NCI-H748 (cell line): ENCODE measurements around the gene GSG1L.

Experiments used
- DNase-seq: peaks from one replicate; lab custom pipeline; 2025; ENCODE audit not compliant: unreplicated experiment; lab: John Stamatoyannopoulos, UW

The GSG1L gene

DNA sequence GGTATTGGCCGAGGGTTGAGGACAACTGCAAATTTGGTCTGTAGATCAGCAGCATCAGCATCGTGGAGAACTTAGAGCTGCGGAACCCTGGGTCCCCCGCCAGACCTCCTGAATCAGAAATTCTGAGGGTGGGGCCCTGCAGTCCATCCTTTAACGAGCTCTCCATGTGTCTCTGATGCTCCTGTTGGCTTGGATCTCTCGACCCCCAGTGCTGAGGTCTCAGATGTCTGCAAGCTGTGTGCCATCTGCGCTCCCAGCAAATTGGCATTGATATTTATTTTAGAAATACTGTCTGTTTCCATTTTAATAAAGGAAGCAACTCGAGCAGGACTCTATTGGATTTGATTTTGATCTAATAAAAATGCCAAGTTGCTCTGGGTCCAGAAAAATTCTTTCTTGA, 263.6 kb downstream of the GSG1L start:
- DNase-seq: no peak

GRCh38 chr16:27798241-27798640, 265.3 kb downstream of the GSG1L start:
- DNase-seq: no peak

- no peak for DNase-seq
Observed at GRCh38 chr16:27795992-27796614, 267.4 kb downstream of the GSG1L start.

DNA sequence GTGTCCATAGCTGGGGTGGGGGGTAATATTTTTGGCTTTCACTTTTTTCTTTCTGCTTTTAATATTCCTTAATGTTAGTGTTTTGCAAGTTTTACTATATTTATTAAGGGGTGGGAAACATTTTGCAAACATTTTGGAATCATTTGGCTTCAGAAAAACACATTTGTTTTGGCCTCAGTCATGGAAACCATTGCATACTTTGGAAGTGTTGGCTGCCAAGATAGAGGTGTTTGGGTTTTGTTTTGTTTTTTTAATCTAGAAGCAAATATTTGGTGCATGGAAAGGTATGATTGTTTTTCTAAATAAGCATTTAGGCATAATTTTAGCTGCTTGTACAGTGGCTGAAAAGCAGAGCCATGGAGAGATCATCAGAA, 270.3 kb downstream of the GSG1L start:
- no peak for DNase-seq

- DNase-seq: no peak
Observed at GRCh38 chr16:27792486-27793248, 270.8 kb downstream of the GSG1L start.

- no peak for DNase-seq
Observed at GRCh38 chr16:27791404-27791719, 272.2 kb downstream of the GSG1L start.

- DNase-seq: no peak
Observed at GRCh38 chr16:27790546-27791403, 272.7 kb downstream of the GSG1L start.

DNA sequence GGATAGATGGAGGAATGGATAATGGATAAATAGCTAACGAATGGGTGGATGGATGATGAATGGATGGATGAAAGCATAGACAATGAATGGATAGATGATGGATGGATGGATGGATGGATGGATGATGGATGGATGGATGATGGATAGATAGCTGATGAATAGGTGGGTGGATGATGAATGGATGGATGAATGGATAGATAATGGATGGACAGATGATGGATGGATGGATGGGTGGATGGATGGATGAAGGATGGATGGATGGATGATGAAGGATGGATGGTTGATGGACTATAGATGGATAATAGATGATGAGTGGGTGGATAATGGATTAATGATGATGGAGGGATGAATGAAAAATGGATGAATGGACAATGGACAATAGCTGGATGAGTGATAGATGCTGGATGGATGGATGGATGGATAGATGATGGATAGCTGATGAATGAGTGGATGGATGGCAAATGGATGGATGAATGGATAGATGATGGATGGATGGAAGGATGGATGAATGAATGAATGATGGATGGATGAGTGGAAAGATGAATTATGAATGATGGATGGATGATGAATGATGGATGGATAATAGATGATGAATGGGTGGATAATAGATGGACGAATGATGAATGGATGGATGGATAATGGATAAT, 273.8 kb downstream of the GSG1L start:
- no peak for DNase-seq

DNA sequence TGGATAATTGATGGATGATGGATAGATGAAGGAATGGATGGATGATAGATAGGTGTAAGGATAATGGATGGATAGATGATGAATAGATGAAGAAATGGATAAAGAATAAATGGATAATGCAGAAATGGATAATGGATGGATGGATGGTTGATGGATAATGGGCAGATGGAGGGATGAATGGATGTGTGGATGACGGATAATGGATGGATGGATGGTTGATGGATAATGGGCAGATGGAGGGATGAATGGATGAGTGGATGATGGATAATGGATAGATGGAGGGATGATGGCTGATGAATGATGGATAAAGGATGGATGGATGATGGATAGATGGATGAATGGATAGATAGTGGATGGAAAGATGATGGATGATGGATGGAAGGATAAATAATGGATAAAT, 274.4 kb downstream of the GSG1L start:
- DNase-seq: no peak

DNA sequence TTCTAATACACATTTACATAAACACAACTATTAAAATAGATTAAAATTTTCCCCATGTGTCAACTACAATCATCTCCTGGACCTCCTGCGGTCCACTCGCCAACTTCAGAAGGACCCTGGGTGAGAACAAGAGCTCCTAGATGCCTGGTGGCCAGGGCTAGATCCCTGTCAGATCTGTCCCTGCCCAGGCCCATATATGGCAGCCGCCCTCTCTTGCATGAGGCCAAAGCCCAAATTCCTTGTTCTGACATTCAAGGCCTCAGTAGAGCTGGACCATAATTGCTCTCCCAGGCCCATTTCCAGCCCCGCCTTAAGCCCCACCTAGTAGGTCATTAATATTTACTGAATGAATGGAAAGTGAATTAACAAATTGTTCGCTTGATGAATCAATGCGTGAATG, 275.8 kb downstream of the GSG1L start:
- no peak for DNase-seq

DNA sequence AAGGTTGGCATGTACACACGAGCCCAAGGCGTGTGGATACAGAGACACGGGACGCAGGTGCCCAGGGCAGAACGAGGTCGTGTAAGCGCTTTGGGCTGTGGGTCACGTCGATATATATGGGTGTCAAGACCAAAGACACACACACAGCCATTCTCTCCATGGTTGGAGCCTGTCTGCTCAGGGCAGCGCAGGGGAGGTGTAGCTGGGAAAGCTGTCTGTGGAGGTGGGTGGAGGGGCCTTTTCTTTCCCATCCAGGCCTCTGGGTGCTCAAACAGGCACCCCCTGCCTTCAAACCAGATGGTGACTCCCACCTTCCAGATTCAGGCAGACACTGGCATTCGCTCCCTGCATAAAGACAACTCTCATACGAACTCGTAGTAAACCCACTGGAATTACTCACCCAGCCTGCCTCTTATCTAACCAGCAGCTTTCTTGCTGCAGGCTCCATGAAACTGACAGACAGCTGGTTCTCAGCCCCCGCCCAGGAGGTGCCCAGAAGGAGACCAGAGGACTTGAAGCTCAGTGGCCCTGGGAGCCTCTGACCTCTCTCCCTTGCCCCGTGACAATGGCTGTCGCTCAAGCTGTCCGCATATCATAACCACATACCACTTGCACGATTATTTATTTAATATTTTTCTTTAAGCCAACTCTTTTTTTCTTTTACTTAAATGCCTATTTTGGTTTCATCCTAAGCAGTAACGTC, 276.4 kb downstream of the GSG1L start:
- no peak for DNase-seq

GRCh38 chr16:27786221-27786922, 277.1 kb downstream of the GSG1L start:
- DNase-seq: no peak

DNA sequence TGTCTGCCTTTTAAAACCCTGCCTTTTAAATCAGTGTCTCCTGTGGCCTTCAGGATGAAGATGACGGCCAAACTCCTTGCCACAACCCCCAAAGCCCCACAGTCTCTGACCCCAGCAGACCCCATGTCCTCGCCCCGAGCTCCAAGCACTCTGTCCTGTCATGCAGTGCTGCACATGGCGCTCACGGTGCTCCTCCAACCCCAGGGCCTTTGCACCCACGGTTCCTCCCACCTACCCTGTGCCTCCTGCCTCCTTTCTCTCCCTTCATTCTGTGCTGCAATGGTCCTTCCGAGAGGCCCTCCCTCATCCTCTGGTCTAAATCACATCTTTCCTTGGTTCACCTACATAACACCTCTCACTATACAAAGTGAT, 278.2 kb downstream of the GSG1L start:
- DNase-seq: no peak

GRCh38 chr16:27784351-27785306, 278.9 kb downstream of the GSG1L start:
- no peak for DNase-seq

GRCh38 chr16:27781981-27782880, 281.3 kb downstream of the GSG1L start:
- DNase-seq: no peak

DNA sequence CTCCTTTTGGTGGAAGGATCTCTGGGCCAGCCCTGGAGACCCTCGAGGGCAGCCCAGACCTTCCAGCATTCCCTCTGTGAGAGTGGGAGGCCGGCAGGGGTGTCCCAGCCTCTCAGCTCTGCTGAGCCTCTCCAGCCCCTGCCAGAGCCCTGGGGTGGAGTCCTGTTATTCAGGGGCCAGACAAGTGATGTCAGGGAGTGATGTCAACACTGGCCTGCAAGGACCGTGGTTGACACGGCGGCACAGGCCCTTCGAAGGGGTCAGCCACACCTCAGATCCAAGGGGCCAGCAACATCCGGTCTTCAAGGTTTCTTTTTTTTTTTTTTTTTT, 282.4 kb downstream of the GSG1L start:
- no peak for DNase-seq

GRCh38 chr16:27780468-27781194, 282.9 kb downstream of the GSG1L start:
- DNase-seq: no peak

- DNase-seq: no peak
Observed at GRCh38 chr16:27779641-27780164, 283.8 kb downstream of the GSG1L start.
